ENCODE data around the gene FAM163B. TPM values are rescaled to one million over a fixed set of nuclear protein-coding genes. Genes with fewer than 3 reads are reported as not detected.

The FAM163B gene
- total RNA-seq, 1 donor from 2014 or later = not detected

GRCh38 chr9:133647765-133648469 lies 38.7 kb upstream of the FAM163B start:
- H3K4me1 ChIP-seq (ENCODE audit: control insufficient read depth in 3 of 3, insufficient read depth in 3 of 3, low read length in 3 of 3) = peaks cover 0 to under 1% (median 0%) of the 10 kb centered on the region in 3 donors
- no peaks in the 10 kb centered on the region for H3K36me3 ChIP-seq (ENCODE audit: control insufficient read depth in 3 of 3, insufficient read depth in 3 of 3, low read length in 3 of 3)
- no peak overlapping the region for H3K4me3 ChIP-seq (ENCODE audit: low read length in 3 of 3)
- H3K9me3 ChIP-seq (ENCODE audit: control insufficient read depth in 3 of 3, low read length in 3 of 3) = no peaks in the 10 kb centered on the region
- H3K9ac ChIP-seq (ENCODE audit: low read depth in 1 of 3, low read length in 3 of 3) = no peak overlapping the region
- H3K27ac ChIP-seq (ENCODE audit: low read depth, low read length) = no peak overlapping the region
- peaks cover 14 to 55% (median 45%) of the 10 kb centered on the region in 3 donors for H3K27me3 ChIP-seq (ENCODE audit: control insufficient read depth in 3 of 3, insufficient read depth in 3 of 3, low read length in 3 of 3)

GRCh38 chr9:133647148-133647547 lies 38.0 kb upstream of the FAM163B start:
- Histone ChIP-seq H3K9me3 (ENCODE audit: control insufficient read depth in 3 of 3, low read length in 3 of 3) (no peaks in the 10 kb centered on the region), H3K9ac (ENCODE audit: low read depth in 1 of 3, low read length in 3 of 3) (no peak overlapping the region), H3K27me3 (ENCODE audit: control insufficient read depth in 3 of 3, insufficient read depth in 3 of 3, low read length in 3 of 3) (peaks cover 16 to 54% (median 40%) of the 10 kb centered on the region in 3 donors), H3K4me1 (ENCODE audit: control insufficient read depth in 3 of 3, insufficient read depth in 3 of 3, low read length in 3 of 3) (peaks cover 0 to 2% (median 0%) of the 10 kb centered on the region in 3 donors), H3K36me3 (ENCODE audit: control insufficient read depth in 3 of 3, insufficient read depth in 3 of 3, low read length in 3 of 3) (no peaks in the 10 kb centered on the region), H3K27ac (ENCODE audit: low read depth, low read length) (no peak overlapping the region), H3K4me3 (ENCODE audit: low read length in 3 of 3) (no peak overlapping the region)

GRCh38 chr9:133645021-133645765 lies 36.0 kb upstream of the FAM163B start:
- H3K4me3 ChIP-seq (ENCODE audit: low read length in 3 of 3) = no peak overlapping the region
- no peak overlapping the region for H3K9ac ChIP-seq (ENCODE audit: low read depth in 1 of 3, low read length in 3 of 3)
- no peaks in the 10 kb centered on the region for H3K9me3 ChIP-seq (ENCODE audit: control insufficient read depth in 3 of 3, low read length in 3 of 3)
- peaks cover 13 to 47% (median 43%) of the 10 kb centered on the region in 3 donors for H3K27me3 ChIP-seq (ENCODE audit: control insufficient read depth in 3 of 3, insufficient read depth in 3 of 3, low read length in 3 of 3)
- no peaks in the 10 kb centered on the region for H3K36me3 ChIP-seq (ENCODE audit: control insufficient read depth in 3 of 3, insufficient read depth in 3 of 3, low read length in 3 of 3)
- no peak overlapping the region for H3K27ac ChIP-seq (ENCODE audit: low read depth, low read length)
- H3K4me1 ChIP-seq (ENCODE audit: control insufficient read depth in 3 of 3, insufficient read depth in 3 of 3, low read length in 3 of 3) = peaks cover 0 to 2% (median 0%) of the 10 kb centered on the region in 3 donors

- H3K4me3 ChIP-seq (ENCODE audit: low read length in 3 of 3) = no peak overlapping the region
- peaks cover 13 to 46% (median 46%) of the 10 kb centered on the region in 3 donors for H3K27me3 ChIP-seq (ENCODE audit: control insufficient read depth in 3 of 3, insufficient read depth in 3 of 3, low read length in 3 of 3)
- H3K9me3 ChIP-seq (ENCODE audit: control insufficient read depth in 3 of 3, low read length in 3 of 3) = no peaks in the 10 kb centered on the region
- H3K36me3 ChIP-seq (ENCODE audit: control insufficient read depth in 3 of 3, insufficient read depth in 3 of 3, low read length in 3 of 3) = no peaks in the 10 kb centered on the region
- H3K4me1 ChIP-seq (ENCODE audit: control insufficient read depth in 3 of 3, insufficient read depth in 3 of 3, low read length in 3 of 3) = peaks cover 0 to 2% (median 0%) of the 10 kb centered on the region in 3 donors
- H3K9ac ChIP-seq (ENCODE audit: low read depth in 1 of 3, low read length in 3 of 3) = no peak overlapping the region
- no peak overlapping the region for H3K27ac ChIP-seq (ENCODE audit: low read depth, low read length)
Measured at GRCh38 chr9:133643978-133644760, 35.0 kb upstream of the FAM163B start.

- H3K4me3 ChIP-seq (ENCODE audit: low read length in 3 of 3) = no peak overlapping the region
- H3K4me1 ChIP-seq (ENCODE audit: control insufficient read depth in 3 of 3, insufficient read depth in 3 of 3, low read length in 3 of 3) = peaks cover 0 to 2% (median 0%) of the 10 kb centered on the region in 3 donors
- no peaks in the 10 kb centered on the region for H3K36me3 ChIP-seq (ENCODE audit: control insufficient read depth in 3 of 3, insufficient read depth in 3 of 3, low read length in 3 of 3)
- H3K9ac ChIP-seq (ENCODE audit: low read depth in 1 of 3, low read length in 3 of 3) = no peak overlapping the region
- no peak overlapping the region for H3K27ac ChIP-seq (ENCODE audit: low read depth, low read length)
- no peaks in the 10 kb centered on the region for H3K9me3 ChIP-seq (ENCODE audit: control insufficient read depth in 3 of 3, low read length in 3 of 3)
- peaks cover 13 to 46% (median 43%) of the 10 kb centered on the region in 3 donors for H3K27me3 ChIP-seq (ENCODE audit: control insufficient read depth in 3 of 3, insufficient read depth in 3 of 3, low read length in 3 of 3)
Measured at GRCh38 chr9:133643362-133643755, 34.2 kb upstream of the FAM163B start.

GRCh38 chr9:133642708-133643361 lies 33.6 kb upstream of the FAM163B start:
- Histone ChIP-seq H3K4me1 (ENCODE audit: control insufficient read depth in 3 of 3, insufficient read depth in 3 of 3, low read length in 3 of 3) (peaks cover 0 to 2% (median 0%) of the 10 kb centered on the region in 3 donors), H3K9me3 (ENCODE audit: control insufficient read depth in 3 of 3, low read length in 3 of 3) (no peaks in the 10 kb centered on the region), H3K9ac (ENCODE audit: low read depth in 1 of 3, low read length in 3 of 3) (no peak overlapping the region), H3K27ac (ENCODE audit: low read depth, low read length) (no peak overlapping the region), H3K4me3 (ENCODE audit: low read length in 3 of 3) (no peak overlapping the region), H3K36me3 (ENCODE audit: control insufficient read depth in 3 of 3, insufficient read depth in 3 of 3, low read length in 3 of 3) (no peaks in the 10 kb centered on the region), H3K27me3 (ENCODE audit: control insufficient read depth in 3 of 3, insufficient read depth in 3 of 3, low read length in 3 of 3) (peaks cover 13 to 41% (median 38%) of the 10 kb centered on the region in 3 donors)

GRCh38 chr9:133641861-133642595 lies 32.8 kb upstream of the FAM163B start:
- Histone ChIP-seq H3K27me3 (ENCODE audit: control insufficient read depth in 3 of 3, insufficient read depth in 3 of 3, low read length in 3 of 3) (peaks cover 12 to 37% (median 32%) of the 10 kb centered on the region in 3 donors), H3K4me1 (ENCODE audit: control insufficient read depth in 3 of 3, insufficient read depth in 3 of 3, low read length in 3 of 3) (peaks cover 0 to 2% (median 0%) of the 10 kb centered on the region in 3 donors), H3K27ac (ENCODE audit: low read depth, low read length) (no peak overlapping the region), H3K36me3 (ENCODE audit: control insufficient read depth in 3 of 3, insufficient read depth in 3 of 3, low read length in 3 of 3) (no peaks in the 10 kb centered on the region), H3K9ac (ENCODE audit: low read depth in 1 of 3, low read length in 3 of 3) (no peak overlapping the region), H3K4me3 (ENCODE audit: low read length in 3 of 3) (no peak overlapping the region), H3K9me3 (ENCODE audit: control insufficient read depth in 3 of 3, low read length in 3 of 3) (no peaks in the 10 kb centered on the region)

- H3K4me1 ChIP-seq (ENCODE audit: control insufficient read depth in 3 of 3, insufficient read depth in 3 of 3, low read length in 3 of 3) = peaks cover 0 to 2% (median 0%) of the 10 kb centered on the region in 3 donors
- H3K36me3 ChIP-seq (ENCODE audit: control insufficient read depth in 3 of 3, insufficient read depth in 3 of 3, low read length in 3 of 3) = no peaks in the 10 kb centered on the region
- no peak overlapping the region for H3K27ac ChIP-seq (ENCODE audit: low read depth, low read length)
- no peak overlapping the region for H3K4me3 ChIP-seq (ENCODE audit: low read length in 3 of 3)
- no peaks in the 10 kb centered on the region for H3K9me3 ChIP-seq (ENCODE audit: control insufficient read depth in 3 of 3, low read length in 3 of 3)
- peaks cover 17 to 35% (median 31%) of the 10 kb centered on the region in 3 donors for H3K27me3 ChIP-seq (ENCODE audit: control insufficient read depth in 3 of 3, insufficient read depth in 3 of 3, low read length in 3 of 3)
- H3K9ac ChIP-seq (ENCODE audit: low read depth in 1 of 3, low read length in 3 of 3) = no peak overlapping the region
Measured at GRCh38 chr9:133641396-133641655, 32.1 kb upstream of the FAM163B start.
